Stomach (tissue), 9 donors: ENCODE data around the gene OPCML. TPM values are rescaled to one million over a fixed set of nuclear protein-coding genes. Genes with fewer than 3 reads are reported as not detected.

Experiments
- DNase-seq, 2 donors: peaks; one replicate each; pipeline versions ENCODE4 v3.0.0 to v3.0.0-alpha.2; 2013 to 2019
- H3K27ac ChIP-seq, 5 donors: fragments of 200-600 bp in 4 of 5; sonication (generic) in 4 of 5; one replicate each; pipeline ENCODE4 v1.5.1; 2013 to 2019; ENCODE audit warnings: mild to moderate bottlenecking in 1 of 5, moderate library complexity in 1 of 5
- H3K27me3 ChIP-seq, 3 donors: fragments of 200-600 bp; sonication (generic); one replicate each; pipeline ENCODE4 v1.5.1; 2017 to 2019; ENCODE audit warnings: mixed run types in 1 of 3
- H3K36me3 ChIP-seq, 4 donors: fragments of 200-600 bp; sonication (generic); 1 replicate in 3 of 4; 2 replicates in 1 of 4; pipeline ENCODE4 v1.5.1; 2016 to 2019
- H3K4me1 ChIP-seq, 4 donors: fragments of 200-600 bp; sonication (generic); one replicate each; pipeline ENCODE4 v1.5.1; 2016 to 2019
- H3K4me3 ChIP-seq, 4 donors: fragments of 200-600 bp; sonication (generic) in 3 of 4; one replicate each; pipeline ENCODE4 v1.5.1; 2016 to 2019; ENCODE audit warnings: mild to moderate bottlenecking in 1 of 4
- H3K9me3 ChIP-seq, 4 donors: fragments of 200-600 bp; sonication (generic); one replicate each; pipeline ENCODE4 v1.5.1; 2016 to 2019
- EP300 ChIP-seq: sonication (generic); formaldehyde crosslinking; IDR thresholded peaks from one replicate; pipeline ENCODE4 v1.6.1; 2017; ENCODE audit warnings: antibody characterized with exemption
- POLR2A ChIP-seq, 4 donors: fragments of 450-650 bp; IDR thresholded peaks; one replicate each; pipeline ENCODE4 v1.6.1; 2016; ENCODE audit warnings: antibody characterized with exemption in 4 of 4, control low read depth in 2 of 4, mild to moderate bottlenecking in 1 of 4, moderate library complexity in 1 of 4
- POLR2AphosphoS5 ChIP-seq, 3 donors: sonication (generic); formaldehyde crosslinking; IDR thresholded peaks; one replicate each; pipeline ENCODE4 v1.6.1; 2016; ENCODE audit warnings: antibody characterized with exemption in 3 of 3
- WGBS, 5 donors: extraction: QIAGEN DNeasy Blood & Tissue Kit in 3 of 5; methylation state at CpG; one replicate each; pipeline versions ENCODE4 v1.1.5 to v1.1.7; 2013 to 2018; 5-methylcytosine and 5-hydroxymethylcytosine counted together
- intact Hi-C: fragments of 100-400 bp; cut with DNase I; formaldehyde crosslinking; loops from one replicate; pipeline ENCODE4 v1.15.1; 2023; ENCODE audit warnings: low total_unique reads
- polyA plus RNA-seq, 3 donors: library from polyadenylated mRNA; stranded (reverse); fragments of 200-250 nt; gene quantifications; one replicate each; pipeline ENCODE4 v1.2.3, GENCODE V29; 2013
- total RNA-seq, 5 donors: library from RNA; depleted of rRNA; stranded (reverse); fragments of >200 nt; gene quantifications; one replicate each; pipeline versions ENCODE4 v1.1.0 to v1.2.3, GENCODE V29; 2014 to 2016
- TF ChIP-seq, protein P1 (sequence below), 7 experiments: fragments of 450-650 bp in 4 of 7; fragments of 200-600 bp in 3 of 7; sonication (generic) in 3 of 7; IDR thresholded peaks; one replicate each; pipeline ENCODE4 v1.5.1; 2016 to 2019; ENCODE audit warnings: antibody characterized with exemption in 7 of 7, control low read depth in 2 of 7, mild to moderate bottlenecking in 1 of 7
- donor health status: healthy with polysubstance abuse.
- donor health status: Bipolar disorder and iron deficiency.
- donor health status: healthy.

OPCML gene
- total and polyA plus RNA-seq, 8 donors = 0.03 to 0.92 (median 0.55) TPM; not detected in 3

DNA sequence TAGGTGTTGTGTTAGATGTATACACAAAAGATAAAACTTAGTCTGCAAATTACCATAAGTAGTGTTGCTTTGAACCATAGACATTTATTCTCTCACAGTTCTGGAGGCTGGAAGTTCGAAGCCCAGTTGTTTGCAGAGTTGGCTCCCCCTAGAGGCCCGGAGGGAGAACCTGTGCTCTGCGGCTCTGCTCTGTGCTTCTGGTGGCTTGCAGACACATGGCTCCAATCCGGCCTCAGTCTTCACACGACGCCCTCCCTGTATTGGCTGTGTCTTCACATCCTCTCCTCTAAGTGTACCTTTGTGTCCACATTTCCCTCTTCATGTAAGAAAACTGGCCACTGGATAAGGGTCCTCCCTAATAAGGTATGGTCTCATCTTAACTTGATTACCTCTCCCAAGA, 128.4 kb downstream of the OPCML start:
- intact Hi-C loops = no loop called here
- Histone ChIP-seq H3K9me3 (no peaks in the 10 kb centered on the region), H3K36me3 (no peaks in the 10 kb centered on the region), H3K27me3 (no peaks in the 10 kb centered on the region), H3K27ac (no peak overlapping the region), H3K4me3 (no peak overlapping the region), H3K4me1 (no peaks in the 10 kb centered on the region)
- WGBS, 5 donors = 86 to 92% (median 92%) methylated on average over 6 of the region's 6 CpGs
- TF ChIP-seq, protein P1, sequence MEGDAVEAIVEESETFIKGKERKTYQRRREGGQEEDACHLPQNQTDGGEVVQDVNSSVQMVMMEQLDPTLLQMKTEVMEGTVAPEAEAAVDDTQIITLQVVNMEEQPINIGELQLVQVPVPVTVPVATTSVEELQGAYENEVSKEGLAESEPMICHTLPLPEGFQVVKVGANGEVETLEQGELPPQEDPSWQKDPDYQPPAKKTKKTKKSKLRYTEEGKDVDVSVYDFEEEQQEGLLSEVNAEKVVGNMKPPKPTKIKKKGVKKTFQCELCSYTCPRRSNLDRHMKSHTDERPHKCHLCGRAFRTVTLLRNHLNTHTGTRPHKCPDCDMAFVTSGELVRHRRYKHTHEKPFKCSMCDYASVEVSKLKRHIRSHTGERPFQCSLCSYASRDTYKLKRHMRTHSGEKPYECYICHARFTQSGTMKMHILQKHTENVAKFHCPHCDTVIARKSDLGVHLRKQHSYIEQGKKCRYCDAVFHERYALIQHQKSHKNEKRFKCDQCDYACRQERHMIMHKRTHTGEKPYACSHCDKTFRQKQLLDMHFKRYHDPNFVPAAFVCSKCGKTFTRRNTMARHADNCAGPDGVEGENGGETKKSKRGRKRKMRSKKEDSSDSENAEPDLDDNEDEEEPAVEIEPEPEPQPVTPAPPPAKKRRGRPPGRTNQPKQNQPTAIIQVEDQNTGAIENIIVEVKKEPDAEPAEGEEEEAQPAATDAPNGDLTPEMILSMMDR (IDR thresholded peaks at IDR 0.05) = no peak
- TF ChIP-seq POLR2A (IDR thresholded peaks at IDR 0.05) (no peak), POLR2AphosphoS5 (IDR thresholded peaks at IDR 0.05) (no peak), EP300 (no peak)
- no peak for DNase-seq

DNA sequence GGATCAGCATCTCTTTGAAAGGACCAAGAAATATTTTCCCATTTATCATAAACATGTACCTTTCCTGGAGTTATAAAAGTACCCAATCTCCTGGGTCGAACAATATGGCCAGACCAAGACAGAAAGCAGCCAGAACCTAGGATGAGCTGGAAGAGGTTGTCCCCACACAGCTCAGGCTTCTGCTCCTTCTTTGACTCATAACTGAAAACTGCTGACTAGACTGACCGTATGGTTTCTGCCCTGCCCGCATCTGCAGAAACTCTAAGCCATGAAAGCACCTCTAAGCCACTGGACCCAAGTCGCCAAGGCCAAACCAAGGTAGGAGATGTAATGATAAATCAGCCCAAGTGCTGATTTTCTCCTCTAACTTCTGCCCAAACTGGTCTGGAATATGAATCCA, 129.8 kb downstream of the OPCML start:
- Histone ChIP-seq H3K27ac (no peak overlapping the region), H3K4me1 (no peaks in the 10 kb centered on the region), H3K27me3 (no peaks in the 10 kb centered on the region), H3K9me3 (no peaks in the 10 kb centered on the region), H3K4me3 (no peak overlapping the region), H3K36me3 (no peaks in the 10 kb centered on the region)
- DNase-seq = no peak
- TF ChIP-seq EP300 (no peak), POLR2AphosphoS5 (IDR thresholded peaks at IDR 0.05) (no peak), POLR2A (IDR thresholded peaks at IDR 0.05) (no peak)
- TF ChIP-seq, protein P1 (IDR thresholded peaks at IDR 0.05) = no peak
- intact Hi-C loops = no loop called here
- WGBS, 5 donors = 85 to 95% (median 93%) methylated on average over 4 of the region's 4 CpGs

- H3K27me3 ChIP-seq = no peaks in the 10 kb centered on the region
- DNase-seq = no peak
- H3K4me1 ChIP-seq = no peaks in the 10 kb centered on the region
- intact Hi-C loops = no loop called here
- no peak overlapping the region for H3K4me3 ChIP-seq
- no peaks in the 10 kb centered on the region for H3K36me3 ChIP-seq
- TF ChIP-seq, protein P1 (IDR thresholded peaks at IDR 0.05) = no peak
- no peaks in the 10 kb centered on the region for H3K9me3 ChIP-seq
- H3K27ac ChIP-seq = no peak overlapping the region
- WGBS, 5 donors = 76 to 85% (median 81%) methylated on average over 7 of the region's 7 CpGs
These were observed 132.3 kb downstream of the OPCML start for GRCh38 chr11:133399855-133400625.

GRCh38 chr11:133399294-133399693, 133.0 kb downstream of the OPCML start:
- Histone ChIP-seq H3K4me1 (no peaks in the 10 kb centered on the region), H3K27ac (no peak overlapping the region), H3K27me3 (no peaks in the 10 kb centered on the region), H3K4me3 (no peak overlapping the region), H3K36me3 (no peaks in the 10 kb centered on the region), H3K9me3 (no peaks in the 10 kb centered on the region)
- 74 to 89% (median 85%) methylated on average over 2 of the region's 2 CpGs for WGBS, 5 donors
- peak in 1 of 2 donors; percentile 16 for DNase-seq
- TF ChIP-seq POLR2AphosphoS5 (IDR thresholded peaks at IDR 0.05) = no peak
- TF ChIP-seq, protein P1 (IDR thresholded peaks at IDR 0.05) = no peak
- no peak for TF ChIP-seq POLR2A (IDR thresholded peaks at IDR 0.05)
- TF ChIP-seq EP300 = no peak
- intact Hi-C loops = no loop called here
